Hepatocyte (in vitro differentiated cells): Measurements from ENCODE around the gene BMP7. TPM values are rescaled to one million over a fixed set of nuclear protein-coding genes. Genes with fewer than 3 reads are reported as not detected.

Source experiments
- DNase-seq: peaks from one replicate; pipeline ENCODE4 v3.0.0-alpha.2; 2016; ENCODE audit warnings: low spot score
- H2AFZ ChIP-seq: fragments of 200-600 bp; sonication (generic); 2 replicates; pipeline ENCODE4 v1.6.0; 2016; ENCODE audit warnings: antibody characterized with exemption, mild to moderate bottlenecking
- H3K27ac ChIP-seq: fragments of 200-600 bp; sonication (generic); 2 replicates; pipeline ENCODE4 v1.5.1; 2016; ENCODE audit warnings: mild to moderate bottlenecking
- H3K27me3 ChIP-seq: fragments of 200-600 bp; sonication (generic); 2 replicates; pipeline ENCODE4 v1.6.1; 2016
- H3K36me3 ChIP-seq: fragments of 200-600 bp; sonication (generic); replicated peaks from 2 replicates; pipeline ENCODE4 v1.5.1; 2016; ENCODE audit warnings: low read depth; ENCODE audit not compliant: insufficient read depth
- H3K4me1 ChIP-seq: fragments of 200-600 bp; sonication (generic); 2 replicates; pipeline ENCODE4 v1.5.1; 2016; ENCODE audit warnings: mild to moderate bottlenecking, moderate library complexity; ENCODE audit not compliant: insufficient read depth
- H3K4me2 ChIP-seq: fragments of 200-600 bp; sonication (generic); 2 replicates; pipeline ENCODE4 v1.6.0; 2016
- H3K4me3 ChIP-seq: fragments of 200-600 bp; sonication (generic); 2 replicates; pipeline ENCODE4 v1.5.1; 2016; ENCODE audit warnings: mild to moderate bottlenecking
- H3K79me2 ChIP-seq: fragments of 200-600 bp; sonication (generic); 2 replicates; pipeline ENCODE4 v1.6.0; 2017; ENCODE audit warnings: mild to moderate bottlenecking
- H3K9me2 ChIP-seq: fragments of 200-600 bp; sonication (generic); replicated peaks from 2 replicates; pipeline ENCODE4 v1.6.0; 2017; ENCODE audit warnings: mild to moderate bottlenecking; ENCODE audit not compliant: insufficient read depth
- H3K9me3 ChIP-seq: fragments of 200-600 bp; sonication (generic); 2 replicates; pipeline ENCODE4 v1.5.1; 2016; ENCODE audit warnings: low read depth, mild to moderate bottlenecking
- H4K20me1 ChIP-seq: fragments of 200-600 bp; sonication (generic); 2 replicates; pipeline ENCODE4 v1.6.0; 2016; ENCODE audit warnings: mild to moderate bottlenecking; ENCODE audit not compliant: insufficient read depth, poor library complexity, severe bottlenecking
- EZH2 ChIP-seq: fragments of 200-600 bp; sonication (generic); IDR thresholded peaks from 2 replicates; pipeline ENCODE4 v1.6.1; 2016; ENCODE audit warnings: antibody characterized with exemption, mild to moderate bottlenecking, borderline replicate concordance
- EZH2phosphoT487 ChIP-seq: fragments of 200-600 bp; sonication (generic); IDR thresholded peaks from one replicate; pipeline ENCODE4 v1.6.1; 2018; ENCODE audit warnings: antibody characterized with exemption, mild to moderate bottlenecking, low read depth, moderate library complexity; ENCODE audit not compliant: unreplicated experiment, severe bottlenecking
- WGBS: methylation state at CpG from one replicate; pipeline ENCODE4 v1.1.6; 2016; ENCODE audit warnings: low lambda C conversion rate; ENCODE audit errors: missing lambda C conversion rate; 5-methylcytosine and 5-hydroxymethylcytosine counted together
- polyA plus RNA-seq: library from polyadenylated mRNA; unstranded; fragments of >200 nt; fragmentation: Nextera tagmentation; extraction: Ambion mirVana; gene quantifications from 2 replicates; pipeline ENCODE4 v1.2.1, GENCODE V29; 2016
- total RNA-seq: library from RNA; depleted of rRNA; stranded (reverse); fragments of >200 nt; gene quantifications from 2 replicates; pipeline ENCODE4 v1.2.3, GENCODE V29; 2014
- TF ChIP-seq, protein P1 (sequence below): fragments of 200-600 bp; sonication (generic); IDR thresholded peaks from 2 replicates; pipeline ENCODE4 v1.5.1; 2016; ENCODE audit warnings: antibody characterized with exemption, mild to moderate bottlenecking; ENCODE audit not compliant: poor library complexity

BMP7 gene
- total and polyA plus RNA-seq, 2 experiments from 2014 or later = 9.1 to 14.8 TPM

DNA sequence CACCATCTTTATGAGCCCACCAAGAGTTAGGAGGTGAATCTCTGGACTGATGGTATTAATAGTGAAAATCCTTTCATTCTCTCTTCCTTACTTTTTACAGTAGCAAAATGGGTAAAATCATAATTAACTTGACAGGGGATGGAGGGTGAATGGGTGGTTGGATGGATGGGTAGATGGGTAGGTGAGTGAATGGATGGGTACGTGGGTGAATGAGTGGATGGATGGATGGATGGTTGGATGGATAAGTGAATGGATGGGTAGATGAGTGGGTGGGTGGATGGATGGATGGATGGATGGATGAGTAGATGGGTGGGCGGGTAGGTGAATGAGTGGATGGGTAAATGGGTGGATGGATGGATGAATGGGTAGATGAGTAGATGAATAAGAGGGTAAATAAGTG lies 63.2 kb downstream of the BMP7 start:
- Histone ChIP-seq H3K79me2 (peaks cover 2% of the 10 kb centered on the region), H4K20me1 (no peaks in the 10 kb centered on the region), H3K4me1 (peaks cover 5% of the 10 kb centered on the region), H3K27me3 (no peaks in the 10 kb centered on the region), H3K9me2 (no peaks in the 10 kb centered on the region), H3K4me3 (no peak overlapping the region), H2AFZ (no peak overlapping the region), H3K36me3 (no peaks in the 10 kb centered on the region), H3K9me3 (no peaks in the 10 kb centered on the region), H3K4me2 (no peak overlapping the region), H3K27ac (no peak overlapping the region)
- WGBS = 96% methylated on average over 2 of the region's 2 CpGs
- TF ChIP-seq EZH2phosphoT487 = no peak
- TF ChIP-seq, protein P1, sequence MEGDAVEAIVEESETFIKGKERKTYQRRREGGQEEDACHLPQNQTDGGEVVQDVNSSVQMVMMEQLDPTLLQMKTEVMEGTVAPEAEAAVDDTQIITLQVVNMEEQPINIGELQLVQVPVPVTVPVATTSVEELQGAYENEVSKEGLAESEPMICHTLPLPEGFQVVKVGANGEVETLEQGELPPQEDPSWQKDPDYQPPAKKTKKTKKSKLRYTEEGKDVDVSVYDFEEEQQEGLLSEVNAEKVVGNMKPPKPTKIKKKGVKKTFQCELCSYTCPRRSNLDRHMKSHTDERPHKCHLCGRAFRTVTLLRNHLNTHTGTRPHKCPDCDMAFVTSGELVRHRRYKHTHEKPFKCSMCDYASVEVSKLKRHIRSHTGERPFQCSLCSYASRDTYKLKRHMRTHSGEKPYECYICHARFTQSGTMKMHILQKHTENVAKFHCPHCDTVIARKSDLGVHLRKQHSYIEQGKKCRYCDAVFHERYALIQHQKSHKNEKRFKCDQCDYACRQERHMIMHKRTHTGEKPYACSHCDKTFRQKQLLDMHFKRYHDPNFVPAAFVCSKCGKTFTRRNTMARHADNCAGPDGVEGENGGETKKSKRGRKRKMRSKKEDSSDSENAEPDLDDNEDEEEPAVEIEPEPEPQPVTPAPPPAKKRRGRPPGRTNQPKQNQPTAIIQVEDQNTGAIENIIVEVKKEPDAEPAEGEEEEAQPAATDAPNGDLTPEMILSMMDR = no peak
- TF ChIP-seq EZH2 = no peak
- DNase-seq = no peak

GRCh38 chr20:57202309-57202708 lies 64.1 kb downstream of the BMP7 start:
- H3K4me1 ChIP-seq = peaks cover 5% of the 10 kb centered on the region
- H3K79me2 ChIP-seq = peaks cover 2% of the 10 kb centered on the region
- H3K27me3 ChIP-seq = no peaks in the 10 kb centered on the region
- H3K4me2 ChIP-seq = no peak overlapping the region
- H2AFZ ChIP-seq = no peak overlapping the region
- no peaks in the 10 kb centered on the region for H3K9me2 ChIP-seq
- no peaks in the 10 kb centered on the region for H3K9me3 ChIP-seq
- no peak for TF ChIP-seq EZH2
- TF ChIP-seq EZH2phosphoT487 = no peak
- TF ChIP-seq, protein P1 = no peak
- H3K36me3 ChIP-seq = no peaks in the 10 kb centered on the region
- WGBS = 70% methylated on average over 14 of the region's 14 CpGs
- DNase-seq = no peak
- H3K4me3 ChIP-seq = no peak overlapping the region
- no peak overlapping the region for H3K27ac ChIP-seq
- no peaks in the 10 kb centered on the region for H4K20me1 ChIP-seq

DNA sequence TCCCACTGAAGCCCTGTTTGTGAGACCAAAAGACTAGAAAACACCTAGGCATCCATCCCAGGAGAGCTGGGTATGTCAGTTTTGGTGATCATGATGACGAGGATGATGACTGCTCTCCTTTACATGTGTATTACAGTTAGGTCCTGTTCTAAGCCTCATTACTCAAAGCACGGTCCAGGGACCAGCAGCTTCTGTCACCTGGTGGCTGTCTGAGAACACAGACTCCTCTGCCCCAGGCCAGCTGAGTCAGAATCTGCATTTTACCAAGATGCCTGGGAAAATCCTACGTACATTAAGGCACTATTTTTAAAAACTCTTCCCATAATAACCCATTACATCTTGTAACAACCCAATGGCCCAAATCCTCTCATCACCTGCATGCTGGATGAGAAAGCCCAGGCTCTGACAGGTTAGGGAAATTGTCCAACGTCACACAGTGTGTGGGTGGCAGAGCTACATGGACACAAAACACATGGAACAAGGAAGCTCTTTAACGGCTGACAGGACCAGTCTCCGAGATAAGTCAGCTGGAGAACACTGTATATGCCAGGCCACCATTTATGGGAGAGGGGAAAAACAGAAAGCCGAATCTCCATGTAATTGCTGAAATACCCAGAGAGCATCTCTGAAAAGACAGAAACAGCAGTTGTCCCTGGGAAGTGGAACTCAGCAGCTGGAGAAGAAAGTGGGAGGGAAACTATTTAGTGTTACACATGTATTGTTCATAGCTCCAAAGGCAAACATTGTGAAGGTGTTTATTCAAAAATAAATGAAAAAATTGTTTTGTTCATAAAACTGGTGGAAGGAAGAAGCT lies 65.4 kb downstream of the BMP7 start:
- Histone ChIP-seq H3K4me1 (peaks cover 5% of the 10 kb centered on the region), H3K9me2 (no peaks in the 10 kb centered on the region), H2AFZ (no peak overlapping the region), H3K4me3 (no peak overlapping the region), H3K9me3 (no peaks in the 10 kb centered on the region), H3K27me3 (no peaks in the 10 kb centered on the region), H3K27ac (peak overlapping the region; percentile 23), H3K4me2 (no peak overlapping the region), H3K36me3 (no peaks in the 10 kb centered on the region), H3K79me2 (peaks cover 2% of the 10 kb centered on the region), H4K20me1 (no peaks in the 10 kb centered on the region)
- DNase-seq = no peak
- TF ChIP-seq EZH2 = no peak
- no peak for TF ChIP-seq EZH2phosphoT487
- TF ChIP-seq, protein P1 = no peak
- WGBS = 73% methylated on average over 7 of the region's 7 CpGs
